Medulla oblongata (tissue), 1 donor: ENCODE results near the gene TMEM184A.
A peak's percentile ranks its signal among the peaks of the same experiment; 100 is the strongest.

ENCODE experiments used
- DNase-seq: peaks from one replicate; pipeline ENCODE4 v3.0.0-alpha.2; 2015; ENCODE audit errors: extremely low spot score

TMEM184A gene

GRCh38 chr7:1539181-1539881 is 16.7 kb downstream of the TMEM184A start:
- no peak for DNase-seq

GRCh38 chr7:1538544-1539180 is 17.3 kb downstream of the TMEM184A start:
- no peak for DNase-seq

- peak; percentile 51 for DNase-seq
Measured at GRCh38 chr7:1537535-1538412, 18.2 kb downstream of the TMEM184A start.

GRCh38 chr7:1536743-1537534 is 19.1 kb downstream of the TMEM184A start:
- peak; percentile 57 for DNase-seq

- DNase-seq: no peak
Measured at GRCh38 chr7:1536455-1536742, 19.6 kb downstream of the TMEM184A start.

- peak; percentile 13 for DNase-seq
Measured at GRCh38 chr7:1535701-1536454, 20.1 kb downstream of the TMEM184A start.

GRCh38 chr7:1535100-1535458 is 20.9 kb downstream of the TMEM184A start:
- no peak for DNase-seq

GRCh38 chr7:1534330-1535099 is 21.5 kb downstream of the TMEM184A start:
- DNase-seq: no peak

- DNase-seq: no peak
Measured at GRCh38 chr7:1533547-1534329, 22.3 kb downstream of the TMEM184A start.

GRCh38 chr7:1533255-1533546 is 22.8 kb downstream of the TMEM184A start:
- no peak for DNase-seq

GRCh38 chr7:1532456-1533254 is 23.4 kb downstream of the TMEM184A start:
- DNase-seq: peak; percentile 54

- DNase-seq: no peak
Measured at GRCh38 chr7:1531979-1532455, 24.0 kb downstream of the TMEM184A start.

GRCh38 chr7:1531263-1531978 is 24.6 kb downstream of the TMEM184A start:
- peak; percentile 27 for DNase-seq

GRCh38 chr7:1530946-1531262 is 25.1 kb downstream of the TMEM184A start:
- no peak for DNase-seq

GRCh38 chr7:1529383-1530116 is 26.5 kb downstream of the TMEM184A start:
- no peak for DNase-seq

- DNase-seq: no peak
Measured at GRCh38 chr7:1526271-1526754, 29.7 kb downstream of the TMEM184A start.

- DNase-seq: no peak
Measured at GRCh38 chr7:1525409-1525808, 30.6 kb downstream of the TMEM184A start.

- no peak for DNase-seq
Measured at GRCh38 chr7:1523844-1524243, 32.2 kb downstream of the TMEM184A start.
